SW480 (cell line): ENCODE results near the gene SLC9B2.
A peak's percentile ranks its signal among the peaks of the same experiment; 100 is the strongest.

Experiments used
- DNase-seq: peaks from one replicate; pipeline ENCODE4 v3.0.0-alpha.2; 2016; ENCODE audit warnings: low spot score

SLC9B2 gene

DNA sequence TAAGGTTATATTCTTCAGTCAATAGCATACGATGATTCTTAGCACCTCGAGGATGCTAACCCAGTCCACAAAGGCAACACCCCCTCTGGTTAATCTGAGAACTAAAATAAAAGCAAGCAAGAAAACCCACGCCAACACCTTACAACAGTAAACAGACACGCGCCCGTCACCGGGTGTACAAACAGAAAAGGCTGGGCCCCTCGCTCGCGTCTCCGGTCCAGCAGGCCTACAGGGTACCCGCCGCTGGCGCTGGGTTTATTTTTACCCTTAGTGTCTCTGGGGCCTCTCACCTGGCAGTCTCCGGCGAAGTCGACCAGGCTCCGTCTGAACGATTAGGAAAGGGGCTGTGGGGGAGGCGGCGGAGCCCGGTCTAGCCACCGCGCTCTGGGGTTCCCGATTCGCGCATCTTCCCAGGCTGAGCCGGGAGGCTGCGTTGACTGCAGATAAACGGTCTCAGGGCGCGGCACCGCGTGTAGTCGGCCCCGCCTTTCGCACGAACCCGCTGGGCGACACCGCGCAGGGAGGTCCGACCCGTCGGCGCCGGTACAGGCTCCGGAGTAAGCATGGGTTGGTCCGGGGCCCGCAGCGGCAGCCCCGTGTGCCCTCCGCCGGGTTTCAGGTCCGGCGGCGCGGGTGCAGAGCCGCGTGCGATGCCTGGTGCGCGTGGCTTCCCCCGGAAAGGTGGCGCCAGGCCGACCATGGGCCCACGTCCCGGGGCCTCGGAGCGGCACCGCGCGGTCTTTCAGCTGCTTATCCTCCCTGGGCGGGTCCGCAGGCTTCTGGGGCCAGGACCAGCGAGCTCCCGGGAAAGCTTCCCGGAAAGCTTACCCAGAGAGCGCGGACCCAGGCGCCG, 441 bp downstream of the SLC9B2 start:
- peak; percentile 53 for DNase-seq

DNA sequence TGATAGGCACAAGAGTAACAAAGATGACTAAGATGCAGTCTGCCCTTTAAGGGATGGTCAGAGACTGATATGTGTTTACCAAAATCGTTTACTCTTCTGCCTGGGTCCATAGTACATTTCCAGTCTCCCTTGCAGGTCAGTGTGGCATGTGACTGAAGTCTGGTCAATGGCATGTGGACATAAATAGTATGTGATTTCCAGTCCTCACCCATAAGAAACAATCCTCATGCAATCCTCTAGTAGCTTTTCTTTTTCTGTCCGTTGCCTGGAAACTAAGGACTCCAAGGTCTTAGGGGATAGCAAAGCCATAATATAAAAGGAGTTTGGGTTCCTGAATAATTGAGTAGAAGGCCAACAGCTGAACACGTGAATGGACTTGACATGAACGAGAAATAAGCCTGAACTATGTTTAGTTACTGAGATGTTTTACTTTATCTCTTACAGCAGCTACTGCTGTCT, 1.1 kb downstream of the SLC9B2 start:
- peak; percentile 4 for DNase-seq

DNA sequence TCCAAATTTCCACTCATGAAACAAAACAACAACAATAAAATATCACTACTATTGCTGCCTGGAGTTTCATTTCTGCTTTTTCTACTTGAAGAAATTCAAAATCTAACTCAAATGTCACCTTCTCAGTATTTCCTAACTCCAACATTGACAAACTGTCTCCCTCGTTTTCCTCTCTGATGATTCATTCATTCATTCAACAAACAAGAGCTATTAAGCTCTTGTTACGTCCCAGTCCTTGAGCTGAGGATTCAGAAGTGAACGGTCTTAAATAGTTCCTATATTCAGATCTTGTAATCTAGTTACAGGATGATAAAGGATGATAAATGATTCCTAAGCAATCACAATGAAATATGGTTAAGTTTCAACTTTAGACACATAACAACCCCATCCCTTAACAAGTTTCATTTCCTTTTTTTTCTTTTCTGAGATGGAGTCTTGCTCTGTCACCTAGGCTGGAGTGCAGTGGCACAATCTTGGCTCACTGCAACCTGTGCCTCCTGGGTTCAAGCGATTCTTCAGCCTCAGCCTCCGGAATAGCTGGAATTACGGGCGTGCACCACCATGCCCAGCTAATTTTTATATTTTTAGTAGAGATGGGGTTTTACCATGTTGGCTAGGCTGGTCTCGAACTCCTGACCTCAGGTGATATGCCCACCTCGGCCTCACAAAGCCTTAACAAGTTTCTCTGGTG, 1.7 kb downstream of the SLC9B2 start:
- no peak for DNase-seq

DNA sequence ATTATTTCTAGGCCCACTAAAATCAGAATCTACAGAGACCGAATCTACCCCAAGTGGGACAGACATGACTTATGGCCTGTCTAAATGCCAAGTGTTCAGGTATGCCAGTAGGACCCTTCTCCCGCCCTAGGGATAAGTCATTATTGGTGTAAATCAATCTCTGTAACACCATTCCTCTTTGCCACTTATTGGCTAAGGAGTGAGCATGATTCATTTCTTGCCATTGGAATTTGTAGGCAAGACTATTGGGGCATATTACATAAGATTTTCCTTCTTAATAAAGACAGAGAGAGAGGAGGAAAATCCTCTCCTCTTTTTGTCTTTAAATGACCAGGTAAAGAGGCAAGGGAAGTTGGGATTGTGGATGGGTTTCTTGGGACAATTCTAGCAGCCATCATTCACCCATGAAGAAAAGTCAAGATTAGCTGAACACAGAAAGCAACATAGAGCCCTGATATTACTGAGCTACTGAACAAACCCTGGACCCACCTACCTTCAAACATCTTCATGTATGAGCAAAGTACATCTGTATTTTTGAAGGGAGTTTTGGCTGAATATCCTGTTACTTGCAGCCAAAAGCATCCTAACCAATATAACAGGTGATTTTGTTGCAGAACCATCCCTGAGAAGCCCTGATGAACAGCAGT, 2.6 kb downstream of the SLC9B2 start:
- DNase-seq = no peak

DNA sequence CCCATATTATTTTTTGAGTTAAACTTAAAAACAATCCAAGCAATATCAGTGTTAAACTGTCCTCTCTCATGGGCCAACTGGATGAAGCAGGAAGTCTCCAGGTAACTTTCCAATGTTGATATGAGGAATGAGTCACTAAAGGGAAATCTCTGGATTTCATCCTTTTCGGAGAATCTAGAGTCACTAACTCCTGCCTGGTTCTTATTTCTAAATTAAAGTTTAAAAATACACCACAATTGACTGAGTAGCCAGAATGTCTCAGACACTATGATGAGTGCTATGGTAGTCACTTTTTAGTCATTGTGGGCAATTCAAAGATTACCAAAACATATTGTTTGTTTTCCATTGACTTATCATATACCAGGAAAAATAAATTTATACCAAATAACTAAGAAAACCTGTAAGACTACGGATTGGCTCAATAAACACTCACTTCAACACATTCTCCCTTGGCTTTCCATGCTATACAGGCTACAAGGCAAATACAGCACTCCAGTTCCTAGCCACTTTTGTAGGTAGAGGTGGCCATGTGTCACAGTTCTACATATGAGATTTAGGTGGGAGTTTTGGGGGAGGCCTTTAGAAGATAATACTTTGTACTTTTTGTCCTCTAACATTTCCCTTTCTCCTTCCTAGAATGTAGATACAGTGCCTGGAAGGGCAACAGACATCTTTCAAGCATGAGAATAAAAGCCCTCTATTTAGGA, 8.6 kb downstream of the SLC9B2 start:
- no peak for DNase-seq

DNA sequence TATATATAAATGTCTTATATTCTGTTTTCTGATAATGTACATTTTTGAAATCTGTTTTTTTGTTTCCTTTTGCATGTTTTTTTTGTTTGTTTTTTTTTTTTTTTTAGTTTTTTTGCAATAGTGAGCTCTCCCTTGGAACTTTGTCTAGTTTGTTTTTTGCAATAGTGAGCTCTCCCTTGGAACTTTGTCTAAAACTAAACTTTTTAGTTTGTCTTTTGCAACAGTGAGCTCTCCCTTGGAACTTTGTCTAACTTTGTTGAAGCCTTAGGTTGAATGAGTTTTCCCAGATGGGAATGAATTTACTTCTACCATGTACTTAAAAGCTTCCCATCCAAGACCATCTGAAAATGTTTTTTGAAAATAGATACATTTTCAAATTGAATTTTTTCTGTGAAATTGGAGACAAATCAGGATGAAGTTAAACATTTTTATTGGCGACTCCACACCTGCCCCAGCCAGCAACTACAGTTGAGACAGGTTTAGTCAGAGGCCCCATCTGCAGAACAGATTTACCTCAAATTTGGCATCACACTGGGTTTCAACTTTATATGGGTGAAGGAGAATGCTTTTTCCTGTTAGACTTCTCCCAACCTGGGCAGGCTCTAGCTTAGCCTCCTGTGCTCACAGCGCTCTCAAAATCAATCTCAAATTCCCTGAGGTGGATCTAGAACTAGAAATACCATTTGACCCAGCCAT, 16.0 kb downstream of the SLC9B2 start:
- no peak for DNase-seq

DNA sequence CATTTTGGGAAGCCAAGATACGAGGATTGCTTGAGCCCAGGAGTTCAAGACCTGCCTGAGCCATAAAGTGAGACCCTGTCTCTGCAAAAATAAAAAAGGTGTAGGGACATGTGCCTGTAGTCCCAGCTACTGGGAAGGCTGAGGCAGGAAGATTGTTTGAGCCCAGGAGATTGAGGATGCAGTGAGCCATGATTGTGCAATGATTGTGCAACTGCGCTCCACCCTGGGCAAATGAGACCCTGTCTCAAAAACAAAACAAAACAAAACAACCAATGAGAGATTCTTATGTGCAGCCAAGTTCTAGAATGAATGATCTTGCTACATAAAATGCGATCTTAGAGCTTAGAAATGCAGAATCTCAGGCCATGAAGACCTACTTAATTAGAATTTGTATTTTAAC, 22.5 kb downstream of the SLC9B2 start:
- no peak for DNase-seq

DNA sequence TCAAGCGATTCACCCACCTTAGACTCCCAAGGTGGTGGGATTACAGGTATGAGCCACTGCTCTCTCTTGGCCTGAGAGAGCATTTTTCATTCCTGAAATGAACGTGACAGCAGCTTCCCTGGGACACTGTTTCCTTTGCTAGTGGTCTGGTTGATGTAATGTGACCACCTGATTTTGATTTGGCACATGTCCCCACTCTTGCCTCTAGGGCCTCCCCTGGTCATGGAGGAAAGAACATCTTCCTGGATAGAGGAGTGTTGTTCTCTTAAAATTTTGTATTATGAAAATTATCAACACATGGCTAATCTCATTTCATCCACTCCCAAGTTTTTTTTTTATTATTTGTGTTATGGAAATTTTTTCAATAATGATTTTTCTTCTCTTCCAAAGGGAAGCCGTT, 23.8 kb downstream of the SLC9B2 start:
- DNase-seq = no peak

DNA sequence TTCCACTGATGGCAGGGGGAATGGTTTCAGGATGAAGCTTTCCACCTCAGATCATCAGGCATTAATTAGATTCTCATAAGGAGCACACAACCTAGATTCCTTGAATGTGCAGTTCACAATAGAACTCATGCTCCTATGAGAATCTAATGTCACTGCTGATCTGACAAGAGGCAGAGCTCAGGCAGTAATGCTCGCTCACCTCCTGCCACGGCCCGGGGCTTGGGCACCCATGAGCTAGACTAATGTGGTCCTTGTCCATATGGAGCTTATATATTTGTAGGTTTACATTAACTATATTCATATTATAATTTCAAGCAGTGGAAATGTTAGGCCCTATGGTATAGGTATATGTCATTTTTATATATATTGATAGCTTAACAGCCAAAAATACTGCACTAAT, 24.4 kb downstream of the SLC9B2 start:
- DNase-seq = no peak

DNA sequence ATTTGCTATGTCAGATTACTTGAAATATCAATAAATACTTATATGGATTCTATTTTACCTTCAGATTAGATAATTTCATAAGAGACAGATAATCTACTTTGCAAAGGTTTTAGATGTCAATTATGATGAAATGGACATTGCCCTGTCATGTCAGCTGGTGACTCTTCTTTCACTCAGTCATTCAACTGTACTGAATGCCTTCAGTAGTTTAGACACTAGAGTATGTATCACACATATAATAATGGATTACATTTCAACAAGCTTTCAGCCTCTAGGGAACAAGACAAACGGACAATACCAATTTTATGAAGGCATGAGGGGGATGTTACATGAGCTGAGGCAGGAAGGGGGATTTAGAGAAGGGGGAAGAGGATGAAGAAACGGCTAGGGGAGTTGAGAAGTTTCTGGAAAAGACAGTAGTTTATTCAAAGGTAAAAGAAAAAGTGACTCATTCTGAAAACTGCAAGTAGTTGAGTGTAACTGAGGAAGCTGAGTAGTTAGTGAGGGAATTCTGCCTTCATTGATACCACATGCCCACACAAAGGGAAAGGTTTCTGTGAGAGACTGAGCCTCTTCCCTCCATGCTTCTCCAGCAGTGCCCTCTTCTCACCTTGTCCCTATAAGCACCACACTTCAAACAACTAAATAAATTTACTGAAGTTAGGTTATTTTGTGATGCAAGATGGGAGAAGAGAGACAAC, 25.7 kb downstream of the SLC9B2 start:
- no peak for DNase-seq

DNA sequence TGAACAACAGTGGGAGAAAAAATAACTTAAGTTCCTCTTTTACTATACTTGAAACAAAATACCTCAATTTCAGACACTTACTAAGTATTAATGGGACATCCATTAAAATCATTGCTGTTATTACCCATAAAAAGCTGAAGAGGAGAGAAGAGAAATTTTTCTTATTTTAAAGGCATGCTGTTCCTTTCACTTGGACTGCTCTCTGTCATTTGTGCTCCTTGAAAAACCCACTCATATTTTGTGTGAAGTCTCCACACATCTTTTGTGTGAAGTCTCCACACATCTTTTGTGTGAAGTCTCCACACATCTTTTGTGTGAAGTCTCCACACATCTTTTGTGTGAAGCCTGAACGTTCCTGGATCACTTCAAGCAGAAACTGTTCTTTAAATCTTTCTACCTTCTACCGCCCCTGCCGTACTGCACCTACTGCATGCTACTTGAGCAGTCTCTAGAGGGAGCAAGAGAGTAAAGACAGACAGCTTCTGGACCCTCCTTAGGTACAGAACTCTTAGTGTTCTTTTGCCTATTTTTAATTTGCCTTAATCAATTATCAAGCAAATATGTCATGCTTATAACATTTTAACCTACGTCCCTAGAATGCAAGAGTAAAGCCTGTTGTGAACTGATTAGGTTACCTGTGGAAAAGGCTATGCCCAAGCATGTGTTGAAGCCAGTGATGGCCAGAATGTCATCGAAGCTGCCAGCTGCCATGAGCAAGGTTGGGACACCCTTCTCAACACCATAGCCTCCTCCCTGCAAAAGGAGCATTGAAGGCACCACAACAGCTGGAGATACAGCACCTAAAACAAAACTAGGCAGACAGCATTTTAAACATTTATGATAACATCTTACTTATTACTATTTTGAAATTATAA, 29.9 kb downstream of the SLC9B2 start:
- DNase-seq = peak; percentile 28

DNA sequence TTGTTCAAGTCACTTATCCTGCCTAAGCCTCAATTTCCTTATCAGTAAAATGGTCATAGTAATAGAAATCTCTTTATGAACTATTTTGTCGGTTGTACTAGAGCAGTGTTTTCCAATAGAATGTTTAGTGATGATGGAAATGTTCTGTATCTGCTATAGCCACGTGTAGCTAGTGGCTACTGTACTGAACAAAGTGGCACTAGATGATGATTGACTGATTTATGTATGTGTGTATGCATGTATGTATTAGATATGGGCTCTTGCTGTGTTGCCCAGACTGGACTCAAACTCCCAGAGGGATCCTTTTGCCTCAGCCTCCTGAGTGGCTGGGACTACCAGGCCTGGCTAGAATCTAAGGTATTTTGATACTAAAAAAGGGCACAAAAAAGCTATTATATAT, 32.4 kb downstream of the SLC9B2 start:
- DNase-seq = no peak

DNA sequence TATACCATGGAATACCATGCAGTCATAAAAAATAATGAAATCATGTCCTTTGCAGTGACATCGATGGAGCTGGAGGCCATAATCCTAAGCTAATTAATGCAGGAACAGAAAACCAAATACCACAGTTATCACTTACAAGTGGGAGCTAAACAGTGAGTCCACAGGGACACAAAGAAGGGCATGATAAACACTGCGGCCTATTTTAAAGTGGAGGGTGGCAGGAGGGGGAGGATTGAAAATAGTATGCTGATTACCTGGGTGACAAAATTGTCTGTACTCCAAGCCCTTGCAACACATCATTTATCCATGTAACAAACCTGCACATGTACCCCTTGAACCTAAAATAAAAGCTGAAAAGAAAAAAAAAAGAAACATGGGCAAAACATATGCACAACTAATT, 40.4 kb downstream of the SLC9B2 start:
- no peak for DNase-seq

DNA sequence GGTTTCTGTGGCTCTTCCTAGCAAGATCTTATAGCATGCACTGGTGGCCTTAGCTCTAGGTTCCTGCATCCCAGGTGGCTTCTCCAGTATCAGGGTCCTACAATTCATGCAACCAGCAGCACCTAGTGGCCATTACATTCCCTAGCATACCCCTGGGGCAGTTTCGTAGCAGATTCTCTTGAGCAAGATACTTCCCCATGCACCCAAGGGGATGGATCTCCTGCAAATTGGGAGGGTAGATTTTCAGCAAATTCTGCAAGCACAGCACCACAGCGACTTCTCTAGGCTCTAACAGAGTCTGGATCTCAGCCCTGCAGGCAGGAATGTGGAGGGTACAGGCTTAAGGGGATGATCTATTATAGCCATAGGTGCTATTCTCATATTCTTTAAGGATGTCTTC, 44.0 kb downstream of the SLC9B2 start:
- peak; percentile 29 for DNase-seq

DNA sequence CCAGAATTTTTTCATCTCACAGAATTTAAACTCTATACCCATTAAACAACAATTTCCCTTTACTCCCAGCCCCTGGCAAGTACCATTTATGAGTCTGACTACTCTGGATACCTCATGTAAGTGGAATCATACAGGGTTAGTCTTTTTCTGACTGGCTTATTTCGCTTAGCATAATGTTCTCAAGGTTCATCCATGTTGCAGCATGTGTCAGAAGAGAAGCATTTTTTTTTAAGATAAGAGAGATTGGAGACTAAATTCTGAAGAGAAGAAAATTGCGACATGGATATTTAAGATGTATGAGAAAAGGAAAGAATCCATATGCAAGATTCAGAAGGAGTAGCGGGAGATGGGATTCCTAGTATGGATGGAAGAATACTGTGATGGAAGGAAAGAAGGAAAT, 45.8 kb downstream of the SLC9B2 start:
- DNase-seq = no peak

DNA sequence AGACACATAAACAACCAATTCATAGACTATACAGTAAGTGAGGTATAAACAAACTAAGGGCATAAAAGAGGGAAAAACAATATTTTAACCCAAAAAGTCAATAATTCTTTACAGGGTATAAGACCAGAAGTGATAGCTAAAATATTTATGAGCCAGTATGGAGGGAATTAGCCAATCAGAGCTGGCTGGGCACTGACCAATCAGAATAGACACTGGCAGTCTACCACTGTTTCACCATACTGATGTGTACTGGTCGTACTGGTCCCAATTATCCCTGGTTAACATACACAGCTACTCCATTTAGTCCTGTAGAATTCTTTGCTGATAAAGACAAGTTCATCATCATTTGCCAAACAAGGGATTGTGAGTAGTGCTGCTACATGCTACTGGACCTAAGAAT, 47.3 kb downstream of the SLC9B2 start:
- no peak for DNase-seq

DNA sequence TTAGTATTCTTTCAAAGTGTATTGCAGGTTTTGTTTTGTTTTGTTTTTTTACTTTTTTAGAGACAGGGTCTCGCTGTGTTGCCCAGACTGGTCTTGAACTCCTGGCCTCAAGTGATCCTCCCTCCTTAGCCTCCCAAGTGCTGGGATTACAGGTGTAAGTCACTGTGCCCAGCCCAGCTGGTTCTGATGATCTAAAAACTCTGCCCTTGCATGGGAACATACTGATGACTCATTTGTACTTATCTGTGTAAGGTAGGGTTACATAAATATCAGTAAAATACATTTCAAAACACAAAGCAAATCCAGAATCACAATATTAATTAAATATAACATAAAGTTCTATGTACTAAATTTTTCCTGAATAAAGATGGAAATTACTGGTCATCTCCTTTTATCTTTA, 49.7 kb downstream of the SLC9B2 start:
- no peak for DNase-seq

DNA sequence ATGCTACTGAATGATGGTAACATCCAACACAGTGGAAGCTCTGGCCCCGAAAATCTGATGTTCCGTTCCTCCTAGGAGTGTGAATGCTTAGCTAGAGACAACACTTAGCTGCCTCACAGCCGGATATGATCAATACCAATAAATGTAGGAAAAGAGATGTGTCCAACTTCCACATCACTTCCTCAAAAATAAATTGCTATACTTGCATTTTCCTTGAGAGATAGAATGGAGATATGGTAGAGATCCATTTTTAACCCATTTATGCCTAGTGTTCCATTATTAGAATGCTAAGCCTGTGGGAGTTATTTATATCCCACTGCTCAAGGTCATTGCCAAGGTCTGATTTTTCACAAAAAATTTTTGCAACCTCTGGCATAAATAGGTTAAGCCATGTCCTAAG, 51.6 kb downstream of the SLC9B2 start:
- DNase-seq = no peak

DNA sequence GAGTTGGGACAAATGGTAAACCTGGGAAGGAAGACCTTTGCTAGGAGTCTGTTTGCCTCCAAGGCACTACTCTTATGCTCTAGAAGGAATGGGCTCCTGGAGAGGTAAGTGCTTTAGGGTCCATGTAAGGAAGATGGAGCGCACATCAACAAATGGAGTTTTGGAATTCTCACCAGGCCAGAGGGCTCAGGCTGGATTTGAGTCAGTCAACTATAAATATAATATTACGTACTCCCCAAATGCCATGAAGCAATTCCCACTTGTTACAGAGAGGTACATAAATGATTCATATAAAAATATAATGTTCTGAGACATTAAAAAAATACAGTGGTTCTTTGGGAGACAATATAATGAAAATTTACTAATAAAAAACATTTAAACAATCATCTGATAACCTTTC, 55.4 kb downstream of the SLC9B2 start:
- DNase-seq = no peak
